ENCODE measurements around the gene GPR35. TPM values are rescaled to one million over a fixed set of nuclear protein-coding genes. Genes with fewer than 3 reads are reported as not detected.

GPR35 gene, protein sequence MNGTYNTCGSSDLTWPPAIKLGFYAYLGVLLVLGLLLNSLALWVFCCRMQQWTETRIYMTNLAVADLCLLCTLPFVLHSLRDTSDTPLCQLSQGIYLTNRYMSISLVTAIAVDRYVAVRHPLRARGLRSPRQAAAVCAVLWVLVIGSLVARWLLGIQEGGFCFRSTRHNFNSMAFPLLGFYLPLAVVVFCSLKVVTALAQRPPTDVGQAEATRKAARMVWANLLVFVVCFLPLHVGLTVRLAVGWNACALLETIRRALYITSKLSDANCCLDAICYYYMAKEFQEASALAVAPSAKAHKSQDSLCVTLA
- polyA plus RNA-seq (2012; ENCODE audit: insufficient read length, low read depth): 1.6 TPM

DNA sequence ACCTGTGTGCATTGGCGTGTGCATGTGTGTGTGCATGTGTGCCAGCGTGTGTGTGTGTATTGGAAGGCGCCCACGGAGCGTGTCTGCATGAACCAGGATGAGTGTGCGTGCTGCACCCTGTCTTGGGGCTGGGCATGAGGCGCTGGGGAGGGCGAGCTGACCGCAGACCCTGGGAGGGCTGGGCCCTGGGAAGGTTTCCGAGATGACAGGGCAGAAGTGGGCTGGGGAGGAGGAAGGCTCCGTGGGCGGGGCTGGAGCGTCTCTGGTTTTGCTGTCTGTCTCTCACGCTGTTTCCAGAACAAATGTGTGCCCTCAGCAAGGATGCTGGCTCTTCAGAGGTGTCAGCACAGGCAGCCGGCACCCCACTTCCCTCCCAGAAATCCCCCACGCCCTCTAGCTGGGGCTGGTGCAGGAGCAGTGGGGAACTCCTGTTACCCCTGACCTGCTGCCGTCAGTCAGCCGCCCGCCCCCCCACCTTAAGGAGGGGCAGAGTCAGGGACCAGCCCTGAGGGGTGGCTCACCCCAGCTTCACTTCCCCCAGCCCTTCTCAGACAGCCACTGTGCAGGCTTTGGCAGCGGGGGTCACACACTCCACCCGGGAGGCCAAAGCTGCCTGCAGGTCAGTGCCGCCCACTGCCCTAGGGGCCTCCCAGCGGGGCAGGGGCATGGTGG lies at the start of gene GPR35:
Gene GPR35 (plus strand): TSS at position 531 of the 672 bp plus-strand sequence. CDS start 4,473 bp downstream, outside the sequence.
- TF ChIP-seq REST (IDR thresholded peaks at IDR 0.05; ENCODE audit: insufficient read depth in 1 of 2, low read depth in 2 of 2, low read length in 2 of 2) (no peak), TAF1 (IDR thresholded peaks at IDR 0.05; ENCODE audit: borderline replicate concordance, insufficient read depth, low read length) (no peak), FOXP2 (optimal IDR thresholded peaks at IDR 0.05; ENCODE audit: borderline replicate concordance, extremely low read depth, extremely low read length, insufficient read depth) (no peak), SIN3A (IDR thresholded peaks at IDR 0.05; ENCODE audit: borderline replicate concordance, insufficient read depth, low read length) (no peak), POLR2AphosphoS5 (IDR thresholded peaks at IDR 0.05; ENCODE audit: low read depth, low read length) (no peak)

DNA sequence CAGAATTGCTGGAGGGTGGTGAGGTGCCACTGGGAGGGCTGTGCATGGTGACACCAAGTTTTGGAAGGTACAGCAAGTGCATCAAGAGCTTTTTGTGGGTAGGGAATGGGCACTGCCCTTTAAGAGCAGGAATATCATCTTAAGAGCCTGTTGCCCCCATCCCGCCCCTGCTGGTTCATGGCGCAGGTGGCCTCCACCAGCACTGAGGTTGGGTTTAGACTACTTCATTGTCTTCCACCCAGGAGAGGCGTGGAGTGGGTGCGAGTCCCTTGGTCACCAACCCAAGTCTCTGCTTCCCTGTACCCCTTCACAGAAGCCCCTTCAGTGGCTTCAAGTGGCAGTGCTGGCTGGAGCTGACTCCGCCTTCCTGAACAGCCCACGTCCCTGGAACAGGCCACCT lies 49.2 kb upstream of the GPR35 start:
- TF ChIP-seq TAF1 (IDR thresholded peaks at IDR 0.05; ENCODE audit: borderline replicate concordance, insufficient read depth, low read length) (no peak), REST (IDR thresholded peaks at IDR 0.05; ENCODE audit: insufficient read depth in 1 of 2, low read depth in 2 of 2, low read length in 2 of 2) (no peak), SIN3A (IDR thresholded peaks at IDR 0.05; ENCODE audit: borderline replicate concordance, insufficient read depth, low read length) (no peak), FOXP2 (optimal IDR thresholded peaks at IDR 0.05; ENCODE audit: borderline replicate concordance, extremely low read depth, extremely low read length, insufficient read depth) (no peak), POLR2AphosphoS5 (IDR thresholded peaks at IDR 0.05; ENCODE audit: low read depth, low read length) (no peak)

DNA sequence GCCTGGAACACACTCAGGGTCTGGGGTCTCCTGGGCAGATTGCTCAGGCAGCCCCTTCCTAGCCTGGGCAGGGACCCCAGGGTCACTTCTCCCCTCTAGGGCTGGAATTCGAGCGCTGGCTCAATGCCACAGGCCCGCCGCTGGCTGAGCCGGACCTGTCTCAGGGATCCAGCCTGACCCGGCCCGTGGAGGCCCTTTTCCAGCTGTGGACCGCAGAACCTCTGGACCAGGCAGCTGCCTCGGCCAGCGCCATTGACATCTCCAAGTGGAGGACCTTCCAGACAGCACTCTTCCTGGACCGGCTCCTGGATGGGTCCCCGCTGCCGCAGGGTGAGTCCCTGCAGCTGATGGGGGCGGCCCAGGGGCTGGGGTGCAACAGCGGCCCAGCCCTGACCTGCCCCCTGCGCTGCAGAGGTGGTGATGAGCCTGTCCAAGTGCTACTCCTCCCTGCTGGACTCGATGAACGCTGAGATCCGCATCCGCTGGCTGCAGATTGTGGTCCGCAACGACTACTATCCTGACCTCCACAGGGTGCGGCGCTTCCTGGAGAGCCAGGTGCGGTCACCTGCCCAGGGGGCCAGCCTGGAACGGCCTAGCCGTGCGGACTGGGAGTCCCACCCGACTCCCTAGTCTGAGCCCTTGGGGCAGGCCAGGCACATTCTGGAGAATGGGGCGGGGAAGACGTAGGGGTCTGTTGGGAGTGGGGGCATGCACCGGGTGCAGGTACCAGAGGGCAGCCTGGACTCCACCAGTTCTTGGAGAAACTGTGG lies 48.7 kb upstream of the GPR35 start:
- TF ChIP-seq SIN3A (IDR thresholded peaks at IDR 0.05; ENCODE audit: borderline replicate concordance, insufficient read depth, low read length) (no peak), TAF1 (IDR thresholded peaks at IDR 0.05; ENCODE audit: borderline replicate concordance, insufficient read depth, low read length) (no peak), FOXP2 (optimal IDR thresholded peaks at IDR 0.05; ENCODE audit: borderline replicate concordance, extremely low read depth, extremely low read length, insufficient read depth) (no peak), POLR2AphosphoS5 (IDR thresholded peaks at IDR 0.05; ENCODE audit: low read depth, low read length) (no peak), REST (IDR thresholded peaks at IDR 0.05; ENCODE audit: insufficient read depth in 1 of 2, low read depth in 2 of 2, low read length in 2 of 2) (no peak)

DNA sequence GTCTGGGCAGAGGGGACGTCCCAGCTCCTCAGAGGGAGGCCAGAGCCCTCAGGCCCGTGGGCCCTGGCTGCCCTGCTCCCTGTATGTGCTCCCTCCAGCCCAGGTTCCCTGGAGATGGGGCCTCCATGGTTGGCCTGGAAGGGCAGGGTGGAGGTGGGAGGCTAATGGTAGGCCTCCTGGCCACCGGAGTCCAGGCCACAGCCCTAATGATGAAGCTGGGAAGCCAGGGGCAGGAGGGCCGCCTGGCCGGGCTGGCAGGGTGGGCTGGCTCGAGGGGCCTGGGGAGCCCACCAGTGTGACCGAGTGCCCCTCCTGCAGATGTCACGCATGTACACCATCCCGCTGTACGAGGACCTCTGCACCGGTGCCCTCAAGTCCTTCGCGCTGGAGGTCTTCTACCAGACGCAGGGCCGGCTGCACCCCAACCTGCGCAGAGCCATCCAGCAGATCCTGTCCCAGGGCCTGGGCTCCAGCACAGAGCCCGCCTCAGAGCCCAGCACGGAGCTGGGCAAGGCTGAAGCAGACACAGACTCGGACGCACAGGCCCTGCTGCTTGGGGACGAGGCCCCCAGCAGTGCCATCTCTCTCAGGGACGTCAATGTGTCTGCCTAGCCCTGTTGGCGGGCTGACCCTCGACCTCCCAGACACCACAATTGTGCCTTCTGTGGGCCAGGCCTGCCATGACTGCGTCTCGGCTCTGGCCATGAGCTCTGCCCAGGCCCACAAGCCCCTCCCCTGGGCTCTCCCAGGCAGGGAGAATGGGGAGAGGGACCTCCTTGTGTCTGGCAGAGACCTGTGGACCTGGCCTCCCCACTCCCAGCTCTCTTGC lies 47.8 kb upstream of the GPR35 start:
- no peak for TF ChIP-seq TAF1 (IDR thresholded peaks at IDR 0.05; ENCODE audit: borderline replicate concordance, insufficient read depth, low read length)

- TF ChIP-seq FOXP2 (optimal IDR thresholded peaks at IDR 0.05; ENCODE audit: borderline replicate concordance, extremely low read depth, extremely low read length, insufficient read depth) (no peak), REST (IDR thresholded peaks at IDR 0.05; ENCODE audit: insufficient read depth in 1 of 2, low read depth in 2 of 2, low read length in 2 of 2) (no peak), SIN3A (IDR thresholded peaks at IDR 0.05; ENCODE audit: borderline replicate concordance, insufficient read depth, low read length) (no peak), TAF1 (IDR thresholded peaks at IDR 0.05; ENCODE audit: borderline replicate concordance, insufficient read depth, low read length) (no peak), POLR2AphosphoS5 (IDR thresholded peaks at IDR 0.05; ENCODE audit: low read depth, low read length) (no peak)
Observed at GRCh38 chr2:240578110-240578450, 47.2 kb upstream of the GPR35 start.

Data from PFSK-1 (cell line).